GM23338 (cell line): ENCODE results near the gene DCAF5. TPM values are rescaled to one million over a fixed set of nuclear protein-coding genes. Genes with fewer than 3 reads are reported as not detected.

Experiments used
- ATAC-seq: fragments of 200-7000 bp; cut with Tn5 transposase; 3 replicates; pipeline ENCODE4 v1.9.1; 2020
- DNase-seq: peaks from one replicate; pipeline ENCODE4 v3.0.0-alpha.2; 2015; ENCODE audit warnings: low spot score
- H2AFZ ChIP-seq: fragments of 200-600 bp; sonication (generic); 2 replicates; pipeline ENCODE4 v1.8.0; 2016; ENCODE audit warnings: antibody characterized with exemption, mild to moderate bottlenecking, moderate library complexity
- H3F3A ChIP-seq: fragments of 200-600 bp; sonication (generic); replicated peaks from 2 replicates; pipeline ENCODE4 v1.8.0; 2017; ENCODE audit warnings: antibody characterized with exemption, mixed run types, low read depth
- H3K27ac ChIP-seq: fragments of 200-600 bp; sonication (generic); 2 replicates; pipeline ENCODE4 v1.6.1; 2016; ENCODE audit warnings: low read depth
- H3K27me3 ChIP-seq: fragments of 200-600 bp; sonication (generic); 2 replicates; pipeline ENCODE4 v1.8.0; 2016; ENCODE audit warnings: mild to moderate bottlenecking, mixed run types, moderate library complexity; ENCODE audit not compliant: insufficient read depth
- H3K36me3 ChIP-seq: fragments of 200-600 bp; sonication (generic); 2 replicates; pipeline ENCODE4 v1.8.0; 2016; ENCODE audit warnings: mild to moderate bottlenecking; ENCODE audit not compliant: insufficient read depth
- H3K4me1 ChIP-seq: fragments of 200-600 bp; sonication (generic); 2 replicates; pipeline ENCODE4 v1.8.0; 2016; ENCODE audit warnings: mild to moderate bottlenecking, moderate library complexity; ENCODE audit not compliant: insufficient read depth
- H3K4me2 ChIP-seq: fragments of 200-600 bp; sonication (generic); 2 replicates; pipeline ENCODE4 v1.7.1; 2017; ENCODE audit warnings: mixed run types
- H3K4me3 ChIP-seq: fragments of 200-600 bp; sonication (generic); 2 replicates; pipeline ENCODE4 v1.6.1; 2016; ENCODE audit warnings: mixed run types
- H3K79me2 ChIP-seq: fragments of 200-600 bp; sonication (generic); replicated peaks from 2 replicates; pipeline ENCODE4 v1.8.0; 2017; ENCODE audit warnings: mild to moderate bottlenecking; ENCODE audit not compliant: insufficient read depth
- H3K9me2 ChIP-seq: fragments of 200-600 bp; sonication (generic); 2 replicates; pipeline ENCODE4 v1.8.0; 2017; ENCODE audit not compliant: insufficient read depth
- H4K20me1 ChIP-seq: fragments of 200-600 bp; sonication (generic); replicated peaks from 2 replicates; pipeline ENCODE4 v1.8.0; 2017; ENCODE audit warnings: mild to moderate bottlenecking; ENCODE audit not compliant: insufficient read depth
- H3K27ac Mint-ChIP-seq: 2 replicates; pipeline ENCODE4 v1.8.0; 2020; ENCODE audit warnings: inconsistent platforms, mild to moderate bottlenecking, moderate library complexity, mixed read lengths
- H3K27me3 Mint-ChIP-seq: 3 replicates; pipeline ENCODE4 v1.8.0; 2022; ENCODE audit warnings: low read depth, mild to moderate bottlenecking, moderate library complexity, mixed read lengths, inconsistent platforms; ENCODE audit not compliant: insufficient read depth, poor library complexity
- H3K36me3 Mint-ChIP-seq: 3 replicates; pipeline ENCODE4 v1.8.0; 2021; ENCODE audit warnings: low read depth, mild to moderate bottlenecking, inconsistent platforms, moderate library complexity, mixed read lengths
- H3K4me1 Mint-ChIP-seq: 3 replicates; pipeline ENCODE4 v1.8.0; 2020; ENCODE audit warnings: mild to moderate bottlenecking, inconsistent platforms, mixed read lengths
- H3K4me3 Mint-ChIP-seq: 3 replicates; pipeline ENCODE4 v1.8.0; 2021; ENCODE audit warnings: moderate library complexity, mild to moderate bottlenecking, inconsistent platforms, mixed read lengths
- H3K9me3 Mint-ChIP-seq: 3 replicates; pipeline ENCODE4 v1.8.0; 2020; ENCODE audit warnings: moderate library complexity, mild to moderate bottlenecking, inconsistent platforms, mixed read lengths
- CTCF ChIP-seq, 2 experiments: fragments of 200-600 bp in 1 of 2; sonication (generic) in 1 of 2; conservative IDR thresholded peaks; 2 replicates each; pipeline versions ENCODE4 v1.5.1 to v1.6.1; 2016 to 2017; ENCODE audit warnings: antibody characterized with exemption in 2 of 2, low read depth in 2 of 2, mild to moderate bottlenecking in 2 of 2, moderate library complexity in 1 of 2
- POLR2AphosphoS5 ChIP-seq: IDR thresholded peaks from 2 replicates; pipeline ENCODE4 v1.6.1; 2016; ENCODE audit warnings: antibody characterized with exemption, low read depth
- ZNF114 ChIP-seq: fragments of 250-450 bp; sonication (Bioruptor Pico); IDR thresholded peaks from 2 replicates; pipeline ENCODE4 v1.5.0; 2020; ENCODE audit warnings: mild to moderate bottlenecking, moderate library complexity
- ZNF462 ChIP-seq: fragments of 250-450 bp; sonication (Bioruptor Pico); IDR thresholded peaks from 2 replicates; pipeline ENCODE4 v1.5.0; 2020; ENCODE audit warnings: mild to moderate bottlenecking, moderate library complexity
- polyA plus RNA-seq: library from polyadenylated mRNA; unstranded; fragments of >200 nt; fragmentation: Nextera tagmentation; extraction: Ambion mirVana; gene quantifications from 2 replicates; pipeline ENCODE4 v1.2.1, GENCODE V29; 2016
- total RNA-seq: library from RNA; depleted of rRNA; stranded (reverse); fragments of >200 nt; shearing (Covaris generic); gene quantifications from 2 replicates; pipeline ENCODE4 v1.2.3, GENCODE V29; 2014

The DCAF5 gene
- total and polyA plus RNA-seq, 2 experiments from 2014 or later = 14.0 to 15.2 TPM

DNA sequence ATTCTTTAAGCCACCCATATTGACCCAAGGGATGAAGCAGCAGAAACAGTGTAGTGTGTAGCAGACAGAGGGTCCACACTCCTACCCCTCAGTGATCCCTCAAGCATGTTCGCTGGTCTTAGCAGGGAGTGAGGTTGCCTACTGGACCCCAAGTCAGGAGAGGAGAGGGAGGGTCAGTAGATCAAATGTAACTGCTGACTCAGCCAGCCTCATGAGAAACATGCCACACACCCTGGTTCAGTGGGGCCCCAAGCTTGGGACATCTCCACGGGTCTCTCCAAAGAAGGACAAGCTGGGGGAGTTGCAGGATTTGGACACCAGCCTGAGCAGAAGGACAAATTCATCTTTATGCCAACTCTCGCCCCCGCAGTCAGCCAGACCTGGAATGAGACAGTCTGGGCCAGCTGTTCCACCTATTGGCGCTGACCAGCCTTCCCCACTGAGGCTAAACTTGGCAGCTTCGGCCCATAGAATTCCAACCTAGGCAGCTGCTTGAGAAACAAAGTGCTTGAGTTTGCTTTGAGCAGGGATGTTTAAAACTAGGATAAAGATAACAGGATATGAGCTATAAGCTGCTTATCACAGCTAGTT lies 107.9 kb downstream of the DCAF5 start:
- DNase-seq (no peak), ATAC-seq (no peak)
- Histone ChIP-seq H4K20me1 (no peaks in the 10 kb centered on the region), H3F3A (no peaks in the 10 kb centered on the region), H3K36me3 (no peaks in the 10 kb centered on the region), H3K79me2 (no peaks in the 10 kb centered on the region), H3K4me2 (peak overlapping the region; percentile 27; the same call in 1 of the 2 replicates), H3K4me1 (peaks cover 23% of the 10 kb centered on the region), H3K27me3 (no peaks in the 10 kb centered on the region), H3K27ac (no peak overlapping the region), H2AFZ (no peak overlapping the region), H3K9me2 (peaks cover 3% of the 10 kb centered on the region; the same call in 1 of the 2 replicates), H3K4me3 (no peak overlapping the region)
- TF ChIP-seq ZNF462 = no peak
- TF ChIP-seq POLR2AphosphoS5 = no peak
- Mint-ChIP-seq H3K9me3 (no peaks in the 10 kb centered on the region), H3K27me3 (peaks cover 13% of the 10 kb centered on the region), H3K4me3 (no peak overlapping the region), H3K4me1 (peaks cover 40% of the 10 kb centered on the region), H3K27ac (peak overlapping the region; percentile 26; the same call in 1 of the 2 replicates), H3K36me3 (no peaks in the 10 kb centered on the region)

DNA sequence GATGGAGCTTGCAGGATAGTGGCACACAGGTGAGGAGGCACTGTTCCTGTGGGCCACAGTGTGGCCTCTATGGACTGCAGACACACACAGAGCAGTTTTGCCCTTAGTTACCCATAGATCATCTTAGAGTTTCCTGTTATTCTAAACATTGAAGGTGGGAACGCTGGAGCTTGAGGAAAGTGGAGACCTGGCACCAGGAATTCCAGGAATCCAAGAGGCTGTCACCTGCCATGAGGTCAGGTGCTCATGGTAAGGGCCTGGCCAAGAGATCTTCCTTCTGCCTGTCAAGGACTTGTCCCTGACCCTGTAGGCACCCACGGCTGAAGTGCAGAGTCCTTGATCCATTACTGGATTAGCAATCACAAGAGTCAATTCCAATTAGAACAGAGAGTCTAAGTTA lies 108.6 kb downstream of the DCAF5 start:
- Histone ChIP-seq H3K36me3 (no peaks in the 10 kb centered on the region), H3F3A (no peaks in the 10 kb centered on the region), H3K27me3 (no peaks in the 10 kb centered on the region), H3K4me1 (peaks cover 16% of the 10 kb centered on the region), H3K4me2 (no peak overlapping the region), H3K27ac (no peak overlapping the region), H3K9me2 (peaks cover 3% of the 10 kb centered on the region; the same call in 1 of the 2 replicates), H3K79me2 (no peaks in the 10 kb centered on the region), H4K20me1 (no peaks in the 10 kb centered on the region), H3K4me3 (no peak overlapping the region), H2AFZ (no peak overlapping the region)
- peak overlapping the region; percentile 26; the same call in 1 of the 2 replicates for H3K27ac Mint-ChIP-seq
- no peaks in the 10 kb centered on the region for H3K9me3 Mint-ChIP-seq
- H3K27me3 Mint-ChIP-seq = peaks cover 13% of the 10 kb centered on the region
- no peak overlapping the region for H3K4me3 Mint-ChIP-seq
- DNase-seq = no peak
- ATAC-seq = no peak
- H3K36me3 Mint-ChIP-seq = no peaks in the 10 kb centered on the region
- peaks cover 34% of the 10 kb centered on the region for H3K4me1 Mint-ChIP-seq
- TF ChIP-seq ZNF114 (CRISPR knock-in tag) (no peak), CTCF (conservative IDR thresholded peaks at IDR 0.05; ENCODE audit: low read depth in 2 of 2) (no peak)
